Colon (tissue), 2 donors: Measurements from ENCODE around the gene SEC22C.
"Not testable (repeated sequence)": the region's sequence is repeated elsewhere in the genome, so short reads cannot be mapped to it uniquely, and the experiment has no call there.

ENCODE experiments used
- FAIRE-seq: peaks from 2 replicates; lab custom pipeline; 2012; peaks lifted over from hg19 to GRCh38; lab: Jason Lieb, UNC
- donor health status: control.
- donor health status: control.

The SEC22C gene

GRCh38 chr3:42579346-42579745, 2.4 kb downstream of the SEC22C start:
- FAIRE-seq, result not testable (repeated sequence)

GRCh38 chr3:42578054-42578453, 3.7 kb downstream of the SEC22C start:
- no peak for FAIRE-seq

- FAIRE-seq, result no peak
Observed at GRCh38 chr3:42575137-42575741, 6.5 kb downstream of the SEC22C start.

- no peak for FAIRE-seq
Observed at GRCh38 chr3:42572278-42572677, 9.5 kb downstream of the SEC22C start.

GRCh38 chr3:42569593-42570142, 12.1 kb downstream of the SEC22C start:
- FAIRE-seq, result no peak

GRCh38 chr3:42562047-42562907, 19.5 kb downstream of the SEC22C start:
- FAIRE-seq, result no peak

GRCh38 chr3:42557854-42558253, 23.9 kb downstream of the SEC22C start:
- no peak for FAIRE-seq

- not testable (repeated sequence) for FAIRE-seq
Observed at GRCh38 chr3:42556817-42557216, 24.9 kb downstream of the SEC22C start.

GRCh38 chr3:42556089-42556632, 25.6 kb downstream of the SEC22C start:
- no peak for FAIRE-seq

GRCh38 chr3:42552830-42553229, 28.9 kb downstream of the SEC22C start:
- FAIRE-seq, result no peak

- no peak for FAIRE-seq
Observed at GRCh38 chr3:42550250-42550649, 31.5 kb downstream of the SEC22C start.

GRCh38 chr3:42549131-42549530, 32.6 kb downstream of the SEC22C start:
- FAIRE-seq, result no peak

- FAIRE-seq, result no peak
Observed at GRCh38 chr3:42547401-42547945, 34.3 kb downstream of the SEC22C start.

- no peak for FAIRE-seq
Observed at GRCh38 chr3:42546691-42547213, 35.0 kb downstream of the SEC22C start.

- FAIRE-seq, result no peak
Observed at GRCh38 chr3:42545284-42545900, 36.4 kb downstream of the SEC22C start.

GRCh38 chr3:42544492-42545283, 37.1 kb downstream of the SEC22C start:
- no peak for FAIRE-seq

- FAIRE-seq, result no peak
Observed at GRCh38 chr3:42541079-42541478, 40.7 kb downstream of the SEC22C start.

- no peak for FAIRE-seq
Observed at GRCh38 chr3:42539871-42540714, 41.7 kb downstream of the SEC22C start.

- no peak for FAIRE-seq
Observed at GRCh38 chr3:42537350-42537749, 44.4 kb downstream of the SEC22C start.
